Smooth muscle cell (in vitro differentiated cells): ENCODE data around the gene RAB19. TPM values are rescaled to one million over a fixed set of nuclear protein-coding genes. Genes with fewer than 3 reads are reported as not detected.
A peak's percentile ranks its signal among the peaks of the same experiment; 100 is the strongest.

ENCODE experiments used
- DNase-seq: peaks from one replicate; lab custom pipeline; 2025; ENCODE audit not compliant: unreplicated experiment; lab: John Stamatoyannopoulos, UW
- H2AFZ ChIP-seq: fragments of 200-600 bp; sonication (generic); 2 replicates; pipeline ENCODE4 v1.6.0; 2016; ENCODE audit warnings: antibody characterized with exemption, low read depth, mild to moderate bottlenecking
- H3F3A ChIP-seq: fragments of 200-600 bp; sonication (generic); 2 replicates; pipeline ENCODE4 v1.6.0; 2017; ENCODE audit warnings: antibody characterized with exemption, low read depth
- H3K27ac ChIP-seq: fragments of 200-600 bp; sonication (generic); 2 replicates; pipeline ENCODE4 v1.5.1; 2016; ENCODE audit warnings: low read depth, mild to moderate bottlenecking
- H3K27me3 ChIP-seq: fragments of 200-600 bp; sonication (generic); 2 replicates; pipeline ENCODE4 v1.6.1; 2016; ENCODE audit warnings: low read depth, mild to moderate bottlenecking
- H3K36me3 ChIP-seq: fragments of 200-600 bp; sonication (generic); 2 replicates; pipeline ENCODE4 v1.5.1; 2016; ENCODE audit warnings: low read depth
- H3K4me1 ChIP-seq: fragments of 200-600 bp; sonication (generic); 2 replicates; pipeline ENCODE4 v1.5.1; 2016; ENCODE audit warnings: low read depth
- H3K4me2 ChIP-seq: fragments of 200-600 bp; sonication (generic); 2 replicates; pipeline ENCODE4 v1.6.0; 2016; ENCODE audit warnings: mild to moderate bottlenecking
- H3K4me3 ChIP-seq: fragments of 200-600 bp; sonication (generic); 2 replicates; pipeline ENCODE4 v1.5.1; 2016; ENCODE audit warnings: mild to moderate bottlenecking
- H3K79me2 ChIP-seq: fragments of 200-600 bp; sonication (generic); 2 replicates; pipeline ENCODE4 v1.6.0; 2016; ENCODE audit warnings: low read depth, mild to moderate bottlenecking
- H3K9ac ChIP-seq: fragments of 200-600 bp; sonication (generic); 2 replicates; pipeline ENCODE4 v1.6.0; 2016; ENCODE audit warnings: low read depth
- H3K9me3 ChIP-seq: fragments of 200-600 bp; sonication (generic); replicated peaks from 2 replicates; pipeline ENCODE4 v1.5.1; 2016; ENCODE audit warnings: low read depth
- H4K20me1 ChIP-seq: fragments of 200-600 bp; sonication (generic); 2 replicates; pipeline ENCODE4 v1.6.0; 2016; ENCODE audit warnings: low read depth
- CTCF ChIP-seq: fragments of 200-600 bp; sonication (generic); IDR thresholded peaks from 2 replicates; pipeline ENCODE4 v1.5.1; 2017; ENCODE audit warnings: borderline replicate concordance, mild to moderate bottlenecking, antibody characterized with exemption; ENCODE audit not compliant: insufficient read depth, poor library complexity, severe bottlenecking
- WGBS: methylation state at CpG from one replicate; pipeline ENCODE4 v1.1.7; 2016; ENCODE audit warnings: low lambda C conversion rate; 5-methylcytosine and 5-hydroxymethylcytosine counted together
- polyA plus RNA-seq: library from polyadenylated mRNA; unstranded; fragments of >200 nt; fragmentation: Nextera tagmentation; extraction: Ambion mirVana; gene quantifications from 2 replicates; pipeline ENCODE4 v1.2.1, GENCODE V29; 2016
- total RNA-seq: library from RNA; depleted of rRNA; stranded (reverse); fragments of >200 nt; gene quantifications from 2 replicates; pipeline ENCODE4 v1.2.3, GENCODE V29; 2014

Gene RAB19
- total RNA-seq, result not detected in 2 replicates
- not detected in 2 replicates for polyA plus RNA-seq

- Histone ChIP-seq H3K9me3 (no peaks in the 10 kb centered on the region), H3K4me1 (no peaks in the 10 kb centered on the region), H3K4me2 (peak within 1 kb of the TSS; percentile 79), H3K9ac (no peak within 1 kb of the TSS), H3F3A (peaks cover 6% of the 10 kb centered on the region), H2AFZ (peak within 1 kb of the TSS; percentile 82), H3K27me3 (no peaks in the 10 kb centered on the region), H3K4me3 (peak within 1 kb of the TSS; percentile 45), H3K79me2 (no peaks in the 10 kb centered on the region), H3K27ac (no peak within 1 kb of the TSS), H3K36me3 (no peaks in the 10 kb centered on the region), H4K20me1 (no peaks in the 10 kb centered on the region)
- 12% methylated on average over 22 of the region's 22 CpGs for WGBS
- TF ChIP-seq CTCF, result no peak
- DNase-seq, result no peak
These were observed at the start of gene RAB19 for GRCh38 chr7:140403878-140404564. Gene RAB19, plus strand, starts transcription at chr7:140404058. Its CDS starts 3,589 bp downstream, at chr7:140407647.

- Histone ChIP-seq H3K36me3 (peaks cover 17% of the 10 kb centered on the region), H3K27me3 (no peaks in the 10 kb centered on the region), H3K9me3 (no peaks in the 10 kb centered on the region), H3K4me3 (no peak overlapping the region), H3K79me2 (no peaks in the 10 kb centered on the region), H2AFZ (no peak overlapping the region), H3K9ac (no peak overlapping the region), H3F3A (no peaks in the 10 kb centered on the region), H3K4me1 (no peaks in the 10 kb centered on the region), H3K4me2 (no peak overlapping the region), H4K20me1 (no peaks in the 10 kb centered on the region), H3K27ac (no peak overlapping the region)
- WGBS, result 99% methylated on average over 3 of the region's 3 CpGs
- no peak for DNase-seq
- TF ChIP-seq CTCF, result no peak
These were observed 45.8 kb upstream of the RAB19 start for GRCh38 chr7:140358024-140358411.

DNA sequence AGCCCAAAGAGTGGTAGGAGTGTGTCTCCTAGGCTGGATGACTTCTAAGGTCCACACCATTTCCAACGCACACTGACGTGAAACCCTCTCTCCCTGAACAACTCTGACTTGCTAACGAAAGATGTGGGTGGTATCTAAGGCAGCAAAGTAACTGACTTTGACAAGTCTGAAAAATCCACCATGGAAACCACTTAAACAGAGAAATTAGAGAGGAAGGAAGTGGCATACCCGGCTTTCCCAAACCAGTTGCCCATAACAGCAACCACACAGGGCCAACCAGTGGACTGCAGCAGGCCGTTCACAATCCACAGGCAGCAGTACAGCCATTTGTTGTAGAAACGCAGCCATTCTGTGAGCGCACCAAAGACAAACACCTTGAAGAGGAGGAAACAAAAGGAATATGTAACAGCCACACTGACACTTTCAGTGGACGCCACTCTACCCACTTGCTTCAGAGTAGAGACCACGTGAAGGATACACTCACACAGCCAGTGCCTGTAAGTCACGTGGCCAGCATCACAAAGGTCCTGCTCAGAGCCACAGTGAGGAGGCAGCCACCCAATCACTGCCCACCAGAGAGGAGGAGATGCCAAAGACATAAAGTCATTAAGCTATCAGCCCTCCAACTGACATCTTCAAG lies 45.3 kb upstream of the RAB19 start:
- no peak overlapping the region for H3K9ac ChIP-seq
- no peaks in the 10 kb centered on the region for H3K79me2 ChIP-seq
- no peak overlapping the region for H2AFZ ChIP-seq
- no peaks in the 10 kb centered on the region for H3K27me3 ChIP-seq
- DNase-seq, result no peak
- TF ChIP-seq CTCF, result no peak
- no peaks in the 10 kb centered on the region for H4K20me1 ChIP-seq
- no peaks in the 10 kb centered on the region for H3F3A ChIP-seq
- no peak overlapping the region for H3K27ac ChIP-seq
- H3K9me3 ChIP-seq, result no peaks in the 10 kb centered on the region
- no peak overlapping the region for H3K4me3 ChIP-seq
- no peaks in the 10 kb centered on the region for H3K4me1 ChIP-seq
- H3K36me3 ChIP-seq, result peaks cover 17% of the 10 kb centered on the region
- H3K4me2 ChIP-seq, result no peak overlapping the region
- WGBS, result 95% methylated on average over 10 of the region's 10 CpGs

DNA sequence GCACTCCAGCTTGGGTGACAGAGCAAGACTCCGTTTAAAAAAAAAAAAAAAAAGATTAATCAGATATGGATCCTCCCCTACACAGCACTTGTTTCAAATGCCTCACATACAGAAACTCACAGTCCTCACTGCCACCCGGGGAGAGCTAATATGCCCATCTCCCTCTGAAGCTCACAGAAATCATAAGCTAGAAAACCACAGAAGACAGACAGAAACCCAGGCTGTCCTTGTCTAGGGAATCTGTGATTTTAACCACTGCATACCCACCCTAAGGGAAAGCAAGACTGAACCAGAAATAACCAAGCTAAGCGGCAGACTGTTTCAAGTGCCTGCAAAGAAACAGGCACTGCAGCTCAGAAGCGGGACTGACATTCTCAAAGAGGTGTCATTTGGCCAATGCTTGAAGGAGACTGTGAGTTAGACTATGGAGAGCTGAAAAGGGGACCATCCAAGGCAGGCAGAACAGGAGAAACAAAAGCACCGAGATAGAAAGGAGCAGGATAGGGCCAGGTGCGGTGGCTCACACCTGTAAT lies 43.1 kb upstream of the RAB19 start:
- no peak for TF ChIP-seq CTCF
- H4K20me1 ChIP-seq, result peaks cover 8% of the 10 kb centered on the region
- no peak for DNase-seq
- no peak overlapping the region for H3K4me3 ChIP-seq
- H3K27me3 ChIP-seq, result no peaks in the 10 kb centered on the region
- H3K9me3 ChIP-seq, result no peaks in the 10 kb centered on the region
- H3K79me2 ChIP-seq, result no peaks in the 10 kb centered on the region
- WGBS, result 98% methylated on average over 6 of the region's 6 CpGs
- H3F3A ChIP-seq, result no peaks in the 10 kb centered on the region
- H2AFZ ChIP-seq, result no peak overlapping the region
- H3K27ac ChIP-seq, result no peak overlapping the region
- no peak overlapping the region for H3K9ac ChIP-seq
- H3K4me2 ChIP-seq, result no peak overlapping the region
- H3K4me1 ChIP-seq, result no peaks in the 10 kb centered on the region
- H3K36me3 ChIP-seq, result peaks cover 9% of the 10 kb centered on the region
